ENCODE measurements around the gene SINHCAF.

DNA sequence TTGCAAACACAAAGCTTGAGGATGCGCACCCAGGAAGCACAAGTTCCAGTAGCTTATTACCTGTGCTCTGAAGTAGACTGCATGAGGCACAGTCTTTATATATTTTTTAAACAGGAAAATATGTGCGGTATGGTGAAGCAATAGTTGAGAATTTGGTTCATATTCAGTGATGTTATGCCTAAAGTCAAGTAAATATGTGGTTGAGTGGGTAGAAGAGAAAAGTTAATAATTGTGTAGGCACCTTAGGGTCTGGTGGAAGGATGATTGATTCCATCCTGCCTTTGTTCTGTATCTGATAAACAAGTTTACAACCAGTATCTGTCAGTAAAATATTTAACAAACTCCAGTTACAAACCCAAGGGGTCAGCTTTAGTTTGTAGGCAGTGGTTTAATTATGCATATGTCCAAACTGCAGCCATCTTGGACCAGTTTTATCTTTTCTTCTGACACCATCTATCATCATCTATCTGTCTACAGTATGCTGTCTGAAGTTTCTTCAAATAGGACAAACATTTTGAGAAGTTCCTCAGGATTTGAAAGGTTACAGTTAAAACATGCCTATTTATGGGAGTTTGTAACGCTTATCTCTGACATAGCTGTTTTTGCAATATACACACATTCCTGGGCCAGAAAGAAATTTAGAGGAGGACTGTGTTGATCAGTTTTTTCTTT is 10.8 kb downstream of the SINHCAF start:
- TF ChIP-seq, protein P1, sequence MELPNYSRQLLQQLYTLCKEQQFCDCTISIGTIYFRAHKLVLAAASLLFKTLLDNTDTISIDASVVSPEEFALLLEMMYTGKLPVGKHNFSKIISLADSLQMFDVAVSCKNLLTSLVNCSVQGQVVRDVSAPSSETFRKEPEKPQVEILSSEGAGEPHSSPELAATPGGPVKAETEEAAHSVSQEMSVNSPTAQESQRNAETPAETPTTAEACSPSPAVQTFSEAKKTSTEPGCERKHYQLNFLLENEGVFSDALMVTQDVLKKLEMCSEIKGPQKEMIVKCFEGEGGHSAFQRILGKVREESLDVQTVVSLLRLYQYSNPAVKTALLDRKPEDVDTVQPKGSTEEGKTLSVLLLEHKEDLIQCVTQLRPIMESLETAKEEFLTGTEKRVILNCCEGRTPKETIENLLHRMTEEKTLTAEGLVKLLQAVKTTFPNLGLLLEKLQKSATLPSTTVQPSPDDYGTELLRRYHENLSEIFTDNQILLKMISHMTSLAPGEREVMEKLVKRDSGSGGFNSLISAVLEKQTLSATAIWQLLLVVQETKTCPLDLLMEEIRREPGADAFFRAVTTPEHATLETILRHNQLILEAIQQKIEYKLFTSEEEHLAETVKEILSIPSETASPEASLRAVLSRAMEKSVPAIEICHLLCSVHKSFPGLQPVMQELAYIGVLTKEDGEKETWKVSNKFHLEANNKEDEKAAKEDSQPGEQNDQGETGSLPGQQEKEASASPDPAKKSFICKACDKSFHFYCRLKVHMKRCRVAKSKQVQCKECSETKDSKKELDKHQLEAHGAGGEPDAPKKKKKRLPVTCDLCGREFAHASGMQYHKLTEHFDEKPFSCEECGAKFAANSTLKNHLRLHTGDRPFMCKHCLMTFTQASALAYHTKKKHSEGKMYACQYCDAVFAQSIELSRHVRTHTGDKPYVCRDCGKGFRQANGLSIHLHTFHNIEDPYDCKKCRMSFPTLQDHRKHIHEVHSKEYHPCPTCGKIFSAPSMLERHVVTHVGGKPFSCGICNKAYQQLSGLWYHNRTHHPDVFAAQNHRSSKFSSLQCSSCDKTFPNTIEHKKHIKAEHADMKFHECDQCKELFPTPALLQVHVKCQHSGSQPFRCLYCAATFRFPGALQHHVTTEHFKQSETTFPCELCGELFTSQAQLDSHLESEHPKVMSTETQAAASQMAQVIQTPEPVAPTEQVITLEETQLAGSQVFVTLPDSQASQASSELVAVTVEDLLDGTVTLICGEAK (IDR thresholded peaks at IDR 0.05): no peak
- TF ChIP-seq, protein P1 (CRISPR knock-in tag; IDR thresholded peaks at IDR 0.05): no peak
- TF ChIP-seq GATA2 (CRISPR knock-in tag; IDR thresholded peaks at IDR 0.05): no peak
- TF ChIP-seq, protein P2, sequence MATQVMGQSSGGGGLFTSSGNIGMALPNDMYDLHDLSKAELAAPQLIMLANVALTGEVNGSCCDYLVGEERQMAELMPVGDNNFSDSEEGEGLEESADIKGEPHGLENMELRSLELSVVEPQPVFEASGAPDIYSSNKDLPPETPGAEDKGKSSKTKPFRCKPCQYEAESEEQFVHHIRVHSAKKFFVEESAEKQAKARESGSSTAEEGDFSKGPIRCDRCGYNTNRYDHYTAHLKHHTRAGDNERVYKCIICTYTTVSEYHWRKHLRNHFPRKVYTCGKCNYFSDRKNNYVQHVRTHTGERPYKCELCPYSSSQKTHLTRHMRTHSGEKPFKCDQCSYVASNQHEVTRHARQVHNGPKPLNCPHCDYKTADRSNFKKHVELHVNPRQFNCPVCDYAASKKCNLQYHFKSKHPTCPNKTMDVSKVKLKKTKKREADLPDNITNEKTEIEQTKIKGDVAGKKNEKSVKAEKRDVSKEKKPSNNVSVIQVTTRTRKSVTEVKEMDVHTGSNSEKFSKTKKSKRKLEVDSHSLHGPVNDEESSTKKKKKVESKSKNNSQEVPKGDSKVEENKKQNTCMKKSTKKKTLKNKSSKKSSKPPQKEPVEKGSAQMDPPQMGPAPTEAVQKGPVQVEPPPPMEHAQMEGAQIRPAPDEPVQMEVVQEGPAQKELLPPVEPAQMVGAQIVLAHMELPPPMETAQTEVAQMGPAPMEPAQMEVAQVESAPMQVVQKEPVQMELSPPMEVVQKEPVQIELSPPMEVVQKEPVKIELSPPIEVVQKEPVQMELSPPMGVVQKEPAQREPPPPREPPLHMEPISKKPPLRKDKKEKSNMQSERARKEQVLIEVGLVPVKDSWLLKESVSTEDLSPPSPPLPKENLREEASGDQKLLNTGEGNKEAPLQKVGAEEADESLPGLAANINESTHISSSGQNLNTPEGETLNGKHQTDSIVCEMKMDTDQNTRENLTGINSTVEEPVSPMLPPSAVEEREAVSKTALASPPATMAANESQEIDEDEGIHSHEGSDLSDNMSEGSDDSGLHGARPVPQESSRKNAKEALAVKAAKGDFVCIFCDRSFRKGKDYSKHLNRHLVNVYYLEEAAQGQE (IDR thresholded peaks at IDR 0.05; ENCODE audit: borderline replicate concordance): no peak
- TF ChIP-seq, protein P2 (CRISPR knock-in tag; IDR thresholded peaks at IDR 0.05; ENCODE audit: low read depth): no peak
- TF ChIP-seq, protein P3, sequence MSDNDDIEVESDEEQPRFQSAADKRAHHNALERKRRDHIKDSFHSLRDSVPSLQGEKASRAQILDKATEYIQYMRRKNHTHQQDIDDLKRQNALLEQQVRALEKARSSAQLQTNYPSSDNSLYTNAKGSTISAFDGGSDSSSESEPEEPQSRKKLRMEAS (CRISPR knock-in tag; IDR thresholded peaks at IDR 0.05): no peak
- TF ChIP-seq TRIM24 (IDR thresholded peaks at IDR 0.05): no peak
- TF ChIP-seq, protein P4, sequence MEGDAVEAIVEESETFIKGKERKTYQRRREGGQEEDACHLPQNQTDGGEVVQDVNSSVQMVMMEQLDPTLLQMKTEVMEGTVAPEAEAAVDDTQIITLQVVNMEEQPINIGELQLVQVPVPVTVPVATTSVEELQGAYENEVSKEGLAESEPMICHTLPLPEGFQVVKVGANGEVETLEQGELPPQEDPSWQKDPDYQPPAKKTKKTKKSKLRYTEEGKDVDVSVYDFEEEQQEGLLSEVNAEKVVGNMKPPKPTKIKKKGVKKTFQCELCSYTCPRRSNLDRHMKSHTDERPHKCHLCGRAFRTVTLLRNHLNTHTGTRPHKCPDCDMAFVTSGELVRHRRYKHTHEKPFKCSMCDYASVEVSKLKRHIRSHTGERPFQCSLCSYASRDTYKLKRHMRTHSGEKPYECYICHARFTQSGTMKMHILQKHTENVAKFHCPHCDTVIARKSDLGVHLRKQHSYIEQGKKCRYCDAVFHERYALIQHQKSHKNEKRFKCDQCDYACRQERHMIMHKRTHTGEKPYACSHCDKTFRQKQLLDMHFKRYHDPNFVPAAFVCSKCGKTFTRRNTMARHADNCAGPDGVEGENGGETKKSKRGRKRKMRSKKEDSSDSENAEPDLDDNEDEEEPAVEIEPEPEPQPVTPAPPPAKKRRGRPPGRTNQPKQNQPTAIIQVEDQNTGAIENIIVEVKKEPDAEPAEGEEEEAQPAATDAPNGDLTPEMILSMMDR (IDR thresholded peaks at IDR 0.05 in 2 of 3, conservative IDR thresholded peaks at IDR 0.05 in 1 of 3; ENCODE audit: insufficient read depth in 2 of 3, low read depth in 1 of 3, low read length in 3 of 3): no peak
- no peak for TF ChIP-seq RFX5 (IDR thresholded peaks at IDR 0.05; ENCODE audit: low read depth, low read length)
- no peak for TF ChIP-seq ELF1 (tag; IDR thresholded peaks at IDR 0.05)

All from K562 (cell line).